ENCODE measurements around the gene HDAC2.

Gene HDAC2

DNA sequence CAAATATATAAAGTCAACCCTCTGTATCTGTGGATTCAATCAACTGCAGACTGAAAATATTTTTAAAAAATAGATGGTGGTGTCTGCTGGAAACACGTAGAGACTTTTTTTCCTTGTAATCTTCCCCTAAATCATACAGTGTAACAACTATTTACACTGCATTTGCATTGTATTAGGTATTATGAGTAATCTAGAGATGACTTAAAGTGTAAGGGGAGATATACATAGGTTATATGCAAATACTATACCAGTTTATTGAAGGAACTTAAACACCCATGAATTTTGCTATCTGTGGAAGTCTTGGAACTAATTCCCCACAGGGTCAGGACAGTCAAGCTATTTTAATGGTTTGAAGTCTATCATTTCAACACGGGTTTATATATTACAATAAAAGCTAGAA is 10.2 kb downstream of the HDAC2 start:
- peaks cover 40% of the 10 kb centered on the region for H4K20me1 ChIP-seq (ENCODE audit: insufficient read depth, low read length)

DNA sequence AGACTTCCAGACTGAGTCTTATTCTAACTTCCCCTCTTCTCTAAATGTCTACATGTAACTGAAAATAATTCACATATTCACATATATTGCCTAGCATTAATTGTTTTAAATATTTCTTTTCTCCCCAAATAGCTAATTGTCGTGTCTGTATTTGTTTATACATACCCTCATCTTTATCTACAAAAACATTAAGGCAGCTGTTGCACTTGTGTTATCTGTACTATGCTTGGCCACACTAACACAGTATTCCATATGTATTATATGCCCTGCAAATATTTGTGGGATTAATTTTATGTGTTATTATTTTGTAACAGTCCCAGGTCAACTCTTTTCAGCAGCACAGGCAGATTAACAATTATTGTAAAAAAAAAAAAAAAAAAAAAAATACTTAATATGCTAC is 11.7 kb downstream of the HDAC2 start:
- no peak overlapping the region for H2AFZ ChIP-seq (ENCODE audit: low read length)
- no peaks in the 10 kb centered on the region for H3K9me2 ChIP-seq (replicated peaks; ENCODE audit: insufficient read depth, low read length)
- no peaks in the 10 kb centered on the region for H3K9me3 ChIP-seq (replicated peaks; ENCODE audit: insufficient read depth, low read length)
- H3F3A ChIP-seq (ENCODE audit: insufficient read depth, low read length): no peaks in the 10 kb centered on the region
- no peak overlapping the region for H3K9ac ChIP-seq (ENCODE audit: low read length)
- DNase-seq: no peak
- H3K79me2 ChIP-seq (ENCODE audit: low read length): peaks cover 79% of the 10 kb centered on the region
- H3K4me2 ChIP-seq (ENCODE audit: low read depth, low read length): no peak overlapping the region
- no peak overlapping the region for H3K27ac ChIP-seq (ENCODE audit: low read length)
- peaks cover 30% of the 10 kb centered on the region for H4K20me1 ChIP-seq (ENCODE audit: insufficient read depth, low read length)
- no peaks in the 10 kb centered on the region for H3K4me1 ChIP-seq (ENCODE audit: low read length)
- H3K27me3 ChIP-seq (replicated peaks; ENCODE audit: insufficient read depth, low read length): no peaks in the 10 kb centered on the region
- 0 out of 2 replicates have a peak, but pooled peaks cover 3% of the 10 kb centered on the region for H3K36me3 ChIP-seq (replicated peaks; ENCODE audit: insufficient read depth, low read length)
- TF ChIP-seq, protein P1, sequence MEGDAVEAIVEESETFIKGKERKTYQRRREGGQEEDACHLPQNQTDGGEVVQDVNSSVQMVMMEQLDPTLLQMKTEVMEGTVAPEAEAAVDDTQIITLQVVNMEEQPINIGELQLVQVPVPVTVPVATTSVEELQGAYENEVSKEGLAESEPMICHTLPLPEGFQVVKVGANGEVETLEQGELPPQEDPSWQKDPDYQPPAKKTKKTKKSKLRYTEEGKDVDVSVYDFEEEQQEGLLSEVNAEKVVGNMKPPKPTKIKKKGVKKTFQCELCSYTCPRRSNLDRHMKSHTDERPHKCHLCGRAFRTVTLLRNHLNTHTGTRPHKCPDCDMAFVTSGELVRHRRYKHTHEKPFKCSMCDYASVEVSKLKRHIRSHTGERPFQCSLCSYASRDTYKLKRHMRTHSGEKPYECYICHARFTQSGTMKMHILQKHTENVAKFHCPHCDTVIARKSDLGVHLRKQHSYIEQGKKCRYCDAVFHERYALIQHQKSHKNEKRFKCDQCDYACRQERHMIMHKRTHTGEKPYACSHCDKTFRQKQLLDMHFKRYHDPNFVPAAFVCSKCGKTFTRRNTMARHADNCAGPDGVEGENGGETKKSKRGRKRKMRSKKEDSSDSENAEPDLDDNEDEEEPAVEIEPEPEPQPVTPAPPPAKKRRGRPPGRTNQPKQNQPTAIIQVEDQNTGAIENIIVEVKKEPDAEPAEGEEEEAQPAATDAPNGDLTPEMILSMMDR (IDR thresholded peaks at IDR 0.05; ENCODE audit: low read length): no peak
- TF ChIP-seq EZH2 (optimal IDR thresholded peaks at IDR 0.05; ENCODE audit: low read depth, low read length): no peak
- TF ChIP-seq EZH2phosphoT487 (IDR thresholded peaks at IDR 0.05; ENCODE audit: low read length): no peak
- no peak overlapping the region for H3K4me3 ChIP-seq (ENCODE audit: low read length)

More for the DNA sequence above, 10.2 kb downstream of the HDAC2 start:
- H3K79me2 ChIP-seq (ENCODE audit: low read length): peaks cover 90% of the 10 kb centered on the region
- H3K27ac ChIP-seq (ENCODE audit: low read length): no peak overlapping the region
- H3K4me3 ChIP-seq (ENCODE audit: low read length): no peak overlapping the region
- H3K36me3 ChIP-seq (replicated peaks; ENCODE audit: insufficient read depth, low read length): no peaks in the 10 kb centered on the region
- H3F3A ChIP-seq (ENCODE audit: insufficient read depth, low read length): no peaks in the 10 kb centered on the region
- no peak overlapping the region for H3K4me2 ChIP-seq (ENCODE audit: low read depth, low read length)
- no peak for DNase-seq
- TF ChIP-seq EZH2phosphoT487 (IDR thresholded peaks at IDR 0.05; ENCODE audit: low read length): no peak
- TF ChIP-seq, protein P1 (IDR thresholded peaks at IDR 0.05; ENCODE audit: low read length): no peak
- no peak for TF ChIP-seq EZH2 (optimal IDR thresholded peaks at IDR 0.05; ENCODE audit: low read depth, low read length)
- H3K9ac ChIP-seq (ENCODE audit: low read length): no peak overlapping the region
- H2AFZ ChIP-seq (ENCODE audit: low read length): no peak overlapping the region
- H3K27me3 ChIP-seq (replicated peaks; ENCODE audit: insufficient read depth, low read length): no peaks in the 10 kb centered on the region
- H3K4me1 ChIP-seq (ENCODE audit: low read length): no peaks in the 10 kb centered on the region
- H3K9me3 ChIP-seq (replicated peaks; ENCODE audit: insufficient read depth, low read length): no peaks in the 10 kb centered on the region
- no peaks in the 10 kb centered on the region for H3K9me2 ChIP-seq (replicated peaks; ENCODE audit: insufficient read depth, low read length)

DNA sequence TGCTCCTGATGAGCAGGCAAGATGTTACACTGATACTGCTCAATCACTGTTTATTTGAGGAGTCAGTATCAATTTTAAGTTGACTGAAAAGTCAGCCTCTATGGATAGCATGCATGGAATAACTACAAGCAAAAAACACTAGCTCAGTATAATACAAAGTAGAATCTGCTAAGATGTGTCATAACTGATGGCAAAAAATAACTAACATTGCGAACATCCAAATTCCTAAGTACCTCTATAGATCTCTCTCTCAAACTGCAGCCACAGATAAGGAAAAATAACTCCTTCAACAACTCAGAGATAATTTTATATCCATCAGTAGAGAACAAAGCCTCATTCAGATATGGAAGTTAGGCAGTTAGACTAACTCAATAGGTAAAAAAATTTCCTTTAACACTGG is 16.3 kb downstream of the HDAC2 start:
- no peak overlapping the region for H2AFZ ChIP-seq (ENCODE audit: low read length)
- H4K20me1 ChIP-seq (ENCODE audit: insufficient read depth, low read length): no peaks in the 10 kb centered on the region
- no peaks in the 10 kb centered on the region for H3K9me3 ChIP-seq (replicated peaks; ENCODE audit: insufficient read depth, low read length)
- 0 out of 2 replicates have a peak, but pooled peaks cover 3% of the 10 kb centered on the region for H3K36me3 ChIP-seq (replicated peaks; ENCODE audit: insufficient read depth, low read length)
- peaks cover 33% of the 10 kb centered on the region for H3K79me2 ChIP-seq (ENCODE audit: low read length)
- H3K9ac ChIP-seq (ENCODE audit: low read length): no peak overlapping the region
- no peaks in the 10 kb centered on the region for H3K4me1 ChIP-seq (ENCODE audit: low read length)
- H3F3A ChIP-seq (ENCODE audit: insufficient read depth, low read length): no peaks in the 10 kb centered on the region; the same call in 1 of the 2 replicates
- no peak for DNase-seq
- no peak overlapping the region for H3K27ac ChIP-seq (ENCODE audit: low read length)
- no peak overlapping the region for H3K4me3 ChIP-seq (ENCODE audit: low read length)
- TF ChIP-seq EZH2 (optimal IDR thresholded peaks at IDR 0.05; ENCODE audit: low read depth, low read length): no peak
- TF ChIP-seq, protein P1 (IDR thresholded peaks at IDR 0.05; ENCODE audit: low read length): no peak
- TF ChIP-seq EZH2phosphoT487 (IDR thresholded peaks at IDR 0.05; ENCODE audit: low read length): no peak
- H3K9me2 ChIP-seq (replicated peaks; ENCODE audit: insufficient read depth, low read length): no peaks in the 10 kb centered on the region
- H3K27me3 ChIP-seq (replicated peaks; ENCODE audit: insufficient read depth, low read length): no peaks in the 10 kb centered on the region
- H3K4me2 ChIP-seq (ENCODE audit: low read depth, low read length): no peak overlapping the region

All from MM.1S (cell line).